ENCODE data around the gene MACROD2.
"Not testable (repeated sequence)": the region's sequence is repeated elsewhere in the genome, so short reads cannot be mapped to it uniquely, and the experiment has no call there.

Gene MACROD2

GRCh38 chr20:15756754-15757115 is 1761.4 kb downstream of the MACROD2 start:
- DNase-seq: no peak

GRCh38 chr20:15759594-15759993 is 1764.3 kb downstream of the MACROD2 start:
- no peak for DNase-seq

GRCh38 chr20:15760001-15760621 is 1764.8 kb downstream of the MACROD2 start:
- DNase-seq: no peak

- DNase-seq: no peak
These were observed 1768.0 kb downstream of the MACROD2 start for GRCh38 chr20:15763366-15763765.

GRCh38 chr20:15767586-15767985 is 1772.3 kb downstream of the MACROD2 start:
- DNase-seq: no peak

GRCh38 chr20:15767999-15768741 is 1772.9 kb downstream of the MACROD2 start:
- DNase-seq: no peak

GRCh38 chr20:15772826-15773225 is 1777.5 kb downstream of the MACROD2 start:
- no peak for DNase-seq

GRCh38 chr20:15774926-15775325 is 1779.6 kb downstream of the MACROD2 start:
- DNase-seq: no peak

- no peak for DNase-seq
These were observed 1781.6 kb downstream of the MACROD2 start for GRCh38 chr20:15776770-15777466.

GRCh38 chr20:15784020-15784419 is 1788.7 kb downstream of the MACROD2 start:
- no peak for DNase-seq

- no peak for DNase-seq
These were observed 1793.8 kb downstream of the MACROD2 start for GRCh38 chr20:15789079-15789478.

- DNase-seq: no peak
These were observed 1797.5 kb downstream of the MACROD2 start for GRCh38 chr20:15792855-15793254.

GRCh38 chr20:15794409-15794808 is 1799.1 kb downstream of the MACROD2 start:
- no peak for DNase-seq

- no peak for DNase-seq
These were observed 1800.1 kb downstream of the MACROD2 start for GRCh38 chr20:15795305-15796019.

- no peak for DNase-seq
These were observed 1804.6 kb downstream of the MACROD2 start for GRCh38 chr20:15799871-15800270.

GRCh38 chr20:15802020-15802419 is 1806.7 kb downstream of the MACROD2 start:
- no peak for DNase-seq

- DNase-seq: no peak
These were observed 1809.8 kb downstream of the MACROD2 start for GRCh38 chr20:15805154-15805553.

- no peak for DNase-seq
These were observed 1810.8 kb downstream of the MACROD2 start for GRCh38 chr20:15806105-15806504.

- no peak for DNase-seq
These were observed 1812.0 kb downstream of the MACROD2 start for GRCh38 chr20:15807271-15807670.

- DNase-seq: not testable (repeated sequence)
These were observed 1812.5 kb downstream of the MACROD2 start for GRCh38 chr20:15807771-15808170.

- DNase-seq: no peak
These were observed 1816.6 kb downstream of the MACROD2 start for GRCh38 chr20:15811951-15812350.

GRCh38 chr20:15812696-15813095 is 1817.4 kb downstream of the MACROD2 start:
- no peak for DNase-seq

- DNase-seq: no peak
These were observed 1819.0 kb downstream of the MACROD2 start for GRCh38 chr20:15814360-15814759.

Data from hematopoietic multipotent progenitor cell treated with erythropoietin and hydrocortisone succinate and interleukin-3 and kit ligand, for 6 days (in vitro differentiated cells).